DND-41 (cell line): ENCODE data around the gene TMEM184C.

Experiments used
- CTCF ChIP-seq: IDR thresholded peaks from 2 replicates; pipeline ENCODE4 v1.5.1; 2012; ENCODE audit warnings: borderline replicate concordance, low read length, moderate library complexity, mild to moderate bottlenecking; ENCODE audit not compliant: poor library complexity, severe bottlenecking; ENCODE audit errors: extremely low read depth
- EZH2 ChIP-seq: IDR thresholded peaks from 3 replicates; pipeline ENCODE4 v1.6.1; 2012; ENCODE audit warnings: borderline replicate concordance, low read depth, mild to moderate bottlenecking, moderate library complexity, low read length, inconsistent platforms; ENCODE audit not compliant: severe bottlenecking

- TF ChIP-seq EZH2 (no peak), CTCF (no peak)
These were observed 22.6 kb upstream of the TMEM184C start for GRCh38 chr4:147594578-147594977.
